Ovary (tissue), 9 donors: Measurements from ENCODE around the gene BEST3. TPM values are rescaled to one million over a fixed set of nuclear protein-coding genes. Genes with fewer than 3 reads are reported as not detected.

Experiments
- DNase-seq, 5 donors: peaks; one replicate each; pipeline ENCODE4 v3.0.0-alpha.2; 2019 to 2020
- H3K27ac ChIP-seq, 2 donors: fragments of 200-600 bp; one replicate each; pipeline versions ENCODE4 v1.5.1 to v1.8.0; 2019 to 2022
- H3K27me3 ChIP-seq: fragments of 200-600 bp; one replicate; pipeline ENCODE4 v1.8.0; 2022
- H3K36me3 ChIP-seq: fragments of 200-600 bp; sonication (generic); one replicate; pipeline ENCODE4 v1.5.1; 2019
- H3K4me1 ChIP-seq: one replicate; pipeline ENCODE4 v1.8.1; 2013; ENCODE audit warnings: mild to moderate bottlenecking, moderate library complexity; ENCODE audit not compliant: insufficient read depth
- H3K4me3 ChIP-seq: fragments of 200-600 bp; sonication (generic); one replicate; pipeline ENCODE4 v1.5.1; 2017
- H3K9me3 ChIP-seq, 2 donors: fragments of 200-600 bp in 1 of 2; sonication (generic) in 1 of 2; one replicate each; pipeline versions ENCODE4 v1.5.1 to v1.8.1; 2013 to 2019; ENCODE audit warnings: mild to moderate bottlenecking in 1 of 2, moderate library complexity in 1 of 2
- CTCF ChIP-seq, 3 donors: fragments of 450-650 bp in 2 of 3; fragments of 200-600 bp in 1 of 3; IDR thresholded peaks; one replicate each; pipeline versions ENCODE4 v1.5.1 to v1.8.0; 2016 to 2022; ENCODE audit warnings: antibody characterized with exemption in 3 of 3, mild to moderate bottlenecking in 1 of 3
- EP300 ChIP-seq: sonication (generic); formaldehyde crosslinking; IDR thresholded peaks from one replicate; pipeline ENCODE4 v1.6.1; 2017; ENCODE audit warnings: antibody characterized with exemption
- POLR2A ChIP-seq: fragments of 450-650 bp; IDR thresholded peaks from one replicate; pipeline ENCODE4 v1.6.1; 2017; ENCODE audit warnings: antibody characterized with exemption, mild to moderate bottlenecking, moderate library complexity
- WGBS, 3 donors: extraction: QIAGEN DNeasy Blood & Tissue Kit in 1 of 3; methylation state at CpG; one replicate each; pipeline versions ENCODE4 v1.1.5 to v1.1.7; 2013 to 2017; 5-methylcytosine and 5-hydroxymethylcytosine counted together
- intact Hi-C, 4 donors: fragments of 100-400 bp; cut with DNase I; formaldehyde crosslinking; loops; one replicate each; pipeline versions ENCODE4 v1.11.0 to v1.15.1; 2022 to 2023
- polyA plus RNA-seq, 2 donors: library from polyadenylated mRNA; stranded (reverse); fragments of 200-250 nt in 1 of 2; fragments of 350-450 nt in 1 of 2; fragmentation: Illumina TruSeq in 1 of 2; extraction: RNeasy Lipid Tissue Mini Kit (QIAGEN cat#74804) in 1 of 2; gene quantifications; one replicate each; pipeline ENCODE4 v1.2.3, GENCODE V29; 2013 to 2014
- total RNA-seq, 7 donors: library from RNA; depleted of rRNA in 2 of 7; stranded (reverse); fragments of >200 nt in 2 of 7; fragmentation: NEBNext Ultra II Directional in 3 of 7; extraction: Animal tissue kit (Norgen Biotek cat#: 25700) in 3 of 7; gene quantifications; one replicate each; pipeline versions ENCODE4 v1.1.0 to v1.2.4, GENCODE V29; 2016 to 2023
- donor health status: DM: no; HTN: no; CAD: no; lungs with moderate emphysema.
- donor health status: DM: no; HTN: no; CAD: no.
- donor health status: Bipolar disorder and iron deficiency.
- donor health status: DM: yes; HTN: yes; CAD: no.
- donor health status: DM: no; HTN: no; CAD: no.
- donor health status: DM: yes; HTN: yes; CAD: no.

BEST3 gene
- total and polyA plus RNA-seq, 9 donors, result 0.10 TPM; not detected in 8

DNA sequence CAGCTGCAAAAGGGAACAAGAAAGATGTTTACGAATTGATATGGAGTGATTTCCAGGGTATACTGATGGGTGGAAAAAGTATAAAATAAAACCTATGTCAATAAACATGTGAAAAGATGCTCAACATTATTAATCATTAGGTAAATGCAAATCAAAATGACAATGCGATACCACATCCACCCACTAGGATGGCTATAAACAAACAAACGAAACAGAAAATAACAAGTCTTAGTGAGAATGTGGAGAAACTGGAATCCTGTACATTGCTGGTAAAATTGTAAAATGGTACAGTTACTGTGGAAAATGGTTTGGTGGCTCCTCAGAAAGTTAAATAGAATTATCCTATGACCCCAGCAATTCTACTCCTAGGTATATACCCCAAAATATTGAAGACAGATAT is 9.5 kb upstream of the BEST3 start:
- intact Hi-C loops, result no loop called here
- Histone ChIP-seq H3K27me3 (no peaks in the 10 kb centered on the region), H3K27ac (no peak overlapping the region), H3K9me3 (no peaks in the 10 kb centered on the region), H3K4me1 (no peaks in the 10 kb centered on the region), H3K4me3 (no peak overlapping the region), H3K36me3 (no peaks in the 10 kb centered on the region)
- WGBS, 3 donors, result 94 to 97% (median 95%) methylated on average over 3 of the region's 3 CpGs
- no peak for TF ChIP-seq POLR2A
- no peak for DNase-seq

GRCh38 chr12:69704357-69704756 is 5.3 kb upstream of the BEST3 start:
- Histone ChIP-seq H3K36me3 (no peaks in the 10 kb centered on the region), H3K4me3 (no peak overlapping the region), H3K27ac (no peak overlapping the region), H3K4me1 (no peaks in the 10 kb centered on the region), H3K9me3 (no peaks in the 10 kb centered on the region), H3K27me3 (no peaks in the 10 kb centered on the region)
- TF ChIP-seq CTCF (IDR thresholded peaks at IDR 0.05) (no peak), EP300 (no peak), POLR2A (no peak)
- no peak for DNase-seq
- 0% methylated on average over 1 of the region's 1 CpG for WGBS, 3 donors
- intact Hi-C loops, result no loop called here

DNA sequence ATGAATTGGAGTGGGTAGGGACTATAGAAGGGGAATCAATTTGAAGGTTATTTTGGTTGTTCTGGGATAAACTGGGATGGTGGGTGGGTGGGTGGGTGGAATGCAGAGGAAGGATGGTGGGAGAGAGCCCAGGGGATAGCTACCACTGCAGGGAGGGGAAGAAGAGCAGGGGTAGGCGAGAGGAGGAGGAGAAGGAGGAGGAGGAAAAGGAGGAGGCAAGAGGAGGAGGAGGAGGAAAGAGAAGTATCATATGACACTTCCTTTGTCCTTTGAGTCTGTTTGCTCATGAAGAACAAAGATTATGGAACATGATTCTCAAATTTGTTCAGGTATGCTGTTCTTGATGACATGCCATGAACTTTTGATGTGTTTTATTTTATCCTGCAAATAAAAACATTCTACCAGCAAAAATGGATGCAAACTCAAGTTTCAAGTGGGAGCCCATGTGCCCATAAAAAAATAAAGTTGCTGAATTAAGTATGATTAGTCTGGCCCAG is 4.1 kb upstream of the BEST3 start:
- Histone ChIP-seq H3K4me1 (no peaks in the 10 kb centered on the region), H3K27ac (no peak overlapping the region), H3K27me3 (no peaks in the 10 kb centered on the region), H3K4me3 (no peak overlapping the region), H3K36me3 (no peaks in the 10 kb centered on the region), H3K9me3 (no peaks in the 10 kb centered on the region)
- WGBS, 3 donors, result 37 to 49% (median 38%) methylated on average over 1 of the region's 1 CpG
- TF ChIP-seq POLR2A (no peak), CTCF (IDR thresholded peaks at IDR 0.05) (no peak), EP300 (no peak)
- intact Hi-C loops, result no loop called here
- no peak for DNase-seq

GRCh38 chr12:69701826-69702225 is 2.7 kb upstream of the BEST3 start:
- 79 to 88% (median 81%) methylated on average over 3 of the region's 3 CpGs for WGBS, 3 donors

More at GRCh38 chr12:69701826-69702225, 2.7 kb upstream of the BEST3 start:
- Histone ChIP-seq H3K27me3 (no peaks in the 10 kb centered on the region), H3K27ac (no peak overlapping the region), H3K4me3 (no peak overlapping the region), H3K9me3 (no peaks in the 10 kb centered on the region), H3K4me1 (no peaks in the 10 kb centered on the region), H3K36me3 (no peaks in the 10 kb centered on the region)
- intact Hi-C loops, result no loop called here
- no peak for TF ChIP-seq CTCF (IDR thresholded peaks at IDR 0.05)
- TF ChIP-seq POLR2A, result no peak
- no peak for TF ChIP-seq EP300
- DNase-seq, result no peak
